ENCODE results near the gene WDR27.

WDR27 gene

DNA sequence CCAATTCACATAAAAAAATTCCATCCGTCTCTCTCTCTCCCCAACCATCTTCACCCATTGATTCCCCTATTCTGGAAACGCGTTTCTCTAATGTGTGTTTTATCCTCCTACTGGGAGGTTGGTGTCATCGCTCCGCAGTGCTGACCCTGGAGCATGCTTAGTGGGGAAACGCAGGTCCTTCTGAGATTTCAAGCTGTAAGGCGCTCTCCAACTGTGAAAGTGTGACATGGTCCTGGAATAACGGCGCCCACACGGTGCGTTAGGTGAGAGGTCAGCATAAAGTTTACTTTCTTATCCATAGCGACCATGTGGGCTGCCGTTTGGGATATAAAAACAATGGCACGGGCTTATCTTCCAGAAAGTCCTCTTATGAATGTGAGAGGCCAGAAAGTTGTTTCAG, 123.9 kb downstream of the WDR27 start:
- TF ChIP-seq, protein P1, sequence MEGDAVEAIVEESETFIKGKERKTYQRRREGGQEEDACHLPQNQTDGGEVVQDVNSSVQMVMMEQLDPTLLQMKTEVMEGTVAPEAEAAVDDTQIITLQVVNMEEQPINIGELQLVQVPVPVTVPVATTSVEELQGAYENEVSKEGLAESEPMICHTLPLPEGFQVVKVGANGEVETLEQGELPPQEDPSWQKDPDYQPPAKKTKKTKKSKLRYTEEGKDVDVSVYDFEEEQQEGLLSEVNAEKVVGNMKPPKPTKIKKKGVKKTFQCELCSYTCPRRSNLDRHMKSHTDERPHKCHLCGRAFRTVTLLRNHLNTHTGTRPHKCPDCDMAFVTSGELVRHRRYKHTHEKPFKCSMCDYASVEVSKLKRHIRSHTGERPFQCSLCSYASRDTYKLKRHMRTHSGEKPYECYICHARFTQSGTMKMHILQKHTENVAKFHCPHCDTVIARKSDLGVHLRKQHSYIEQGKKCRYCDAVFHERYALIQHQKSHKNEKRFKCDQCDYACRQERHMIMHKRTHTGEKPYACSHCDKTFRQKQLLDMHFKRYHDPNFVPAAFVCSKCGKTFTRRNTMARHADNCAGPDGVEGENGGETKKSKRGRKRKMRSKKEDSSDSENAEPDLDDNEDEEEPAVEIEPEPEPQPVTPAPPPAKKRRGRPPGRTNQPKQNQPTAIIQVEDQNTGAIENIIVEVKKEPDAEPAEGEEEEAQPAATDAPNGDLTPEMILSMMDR (IDR thresholded peaks at IDR 0.05; ENCODE audit: borderline replicate concordance, insufficient read depth, low read depth, low read length), result no peak
- H3K4me3 ChIP-seq (ENCODE audit: low read depth, low read length), result no peak overlapping the region

DNA sequence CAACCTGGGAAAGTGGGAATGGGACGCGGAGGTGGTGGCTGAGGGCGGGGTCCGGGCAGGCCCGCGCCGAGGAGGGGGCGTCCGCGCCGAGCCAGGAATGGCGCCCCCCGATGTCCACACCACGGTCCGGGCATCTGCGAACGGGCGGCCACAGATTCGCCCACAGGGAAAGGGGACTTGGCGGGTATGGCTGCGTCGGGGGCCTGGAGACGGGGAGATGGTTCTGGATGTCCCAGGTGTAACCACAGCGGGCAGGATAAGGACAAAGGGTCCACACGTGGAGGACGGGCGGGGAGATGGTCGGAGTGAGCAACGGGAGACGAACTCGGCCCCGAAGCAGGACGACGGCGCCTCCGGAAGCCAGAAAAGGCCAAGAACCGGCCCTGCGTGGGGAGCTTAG, 124.6 kb downstream of the WDR27 start:
- H3K4me3 ChIP-seq (ENCODE audit: low read depth, low read length), result no peak overlapping the region
- TF ChIP-seq, protein P1 (IDR thresholded peaks at IDR 0.05; ENCODE audit: borderline replicate concordance, insufficient read depth, low read depth, low read length), result no peak

DNA sequence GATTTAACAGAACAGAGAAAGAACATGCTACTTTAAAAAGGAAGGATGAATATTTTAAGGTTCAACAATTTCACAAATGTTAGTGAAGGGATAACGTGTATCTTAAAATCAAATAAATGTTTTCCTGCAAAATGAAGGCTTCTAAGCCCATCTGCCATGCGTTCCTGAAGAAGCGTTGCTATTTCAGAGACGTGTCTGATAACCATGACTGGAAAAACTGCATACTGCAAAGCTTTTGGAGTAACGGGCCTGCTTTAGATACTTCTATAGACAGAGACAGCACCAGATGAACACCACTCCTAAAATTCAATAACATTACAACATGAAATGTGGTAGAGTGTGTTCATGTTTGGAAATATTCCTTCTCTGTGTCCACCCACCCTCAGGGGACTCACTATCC, 126.0 kb downstream of the WDR27 start:
- H3K4me3 ChIP-seq (ENCODE audit: low read depth, low read length), result no peak overlapping the region
- TF ChIP-seq, protein P1 (IDR thresholded peaks at IDR 0.05; ENCODE audit: borderline replicate concordance, insufficient read depth, low read depth, low read length), result no peak

DNA sequence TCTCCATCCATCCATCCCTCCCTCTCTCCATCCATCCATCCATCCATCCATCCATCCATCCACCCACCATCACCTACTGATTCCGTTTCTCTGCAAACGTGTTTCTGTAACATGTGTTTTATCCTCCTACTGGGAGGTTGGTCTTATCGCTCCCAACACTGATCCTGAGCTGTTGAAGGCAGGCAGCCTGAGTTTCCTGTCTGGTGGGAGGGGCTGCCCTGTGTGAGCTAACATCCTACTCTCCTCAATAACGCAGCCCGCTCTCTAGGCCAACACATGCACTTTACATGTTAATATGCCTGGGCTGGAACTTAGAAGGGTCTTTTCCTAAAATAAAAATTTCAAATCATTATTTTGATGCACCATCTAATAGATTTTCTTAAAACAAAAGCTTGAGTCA, 126.5 kb downstream of the WDR27 start:
- TF ChIP-seq, protein P1 (IDR thresholded peaks at IDR 0.05; ENCODE audit: borderline replicate concordance, insufficient read depth, low read depth, low read length), result no peak

DNA sequence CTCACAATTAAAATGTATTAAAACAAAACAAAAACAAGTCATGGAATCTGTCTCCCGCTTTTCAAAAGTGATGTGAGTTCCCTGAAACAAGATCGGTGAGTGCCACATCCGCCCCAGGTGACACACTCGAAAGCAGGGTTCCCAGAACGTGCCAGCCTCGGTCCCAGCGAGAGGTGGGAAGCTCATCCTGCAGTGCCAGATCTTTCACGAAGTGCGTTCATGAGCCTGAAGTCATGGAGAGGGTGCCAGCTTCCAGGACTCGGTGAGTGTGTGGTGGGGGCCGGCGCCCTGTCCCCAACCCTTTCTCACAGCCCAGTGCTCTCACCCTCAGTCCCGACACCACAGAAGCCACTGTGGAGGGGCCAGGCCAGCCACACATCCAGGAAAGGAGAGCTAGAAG, 127.4 kb downstream of the WDR27 start:
- TF ChIP-seq, protein P1 (IDR thresholded peaks at IDR 0.05; ENCODE audit: borderline replicate concordance, insufficient read depth, low read depth, low read length), result no peak
- no peak overlapping the region for H3K4me3 ChIP-seq (ENCODE audit: low read depth, low read length)

More for the DNA sequence above, 126.5 kb downstream of the WDR27 start:
- H3K4me3 ChIP-seq (ENCODE audit: low read depth, low read length), result no peak overlapping the region

DNA sequence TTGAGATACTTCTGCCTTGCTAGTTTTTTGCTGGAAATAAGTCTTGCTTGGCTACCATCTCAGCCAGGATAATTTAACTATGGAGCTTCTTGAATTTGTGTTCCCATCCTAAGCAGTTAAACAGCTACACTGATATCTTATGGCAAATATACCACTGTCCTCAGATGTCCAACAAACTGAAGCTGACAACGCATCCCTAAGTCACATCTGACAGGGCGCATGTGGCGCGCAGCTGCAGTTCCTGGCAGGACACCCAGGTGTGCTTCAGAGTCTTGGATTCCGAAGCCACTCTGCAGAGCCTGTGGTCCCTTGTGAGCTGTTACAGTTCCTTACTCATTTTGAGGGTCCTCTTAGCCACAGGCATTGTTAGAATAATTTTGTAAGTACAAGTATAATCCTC, 127.9 kb downstream of the WDR27 start:
- H3K4me3 ChIP-seq (ENCODE audit: low read depth, low read length), result no peak overlapping the region
- TF ChIP-seq, protein P1 (IDR thresholded peaks at IDR 0.05; ENCODE audit: borderline replicate concordance, insufficient read depth, low read depth, low read length), result no peak

DNA sequence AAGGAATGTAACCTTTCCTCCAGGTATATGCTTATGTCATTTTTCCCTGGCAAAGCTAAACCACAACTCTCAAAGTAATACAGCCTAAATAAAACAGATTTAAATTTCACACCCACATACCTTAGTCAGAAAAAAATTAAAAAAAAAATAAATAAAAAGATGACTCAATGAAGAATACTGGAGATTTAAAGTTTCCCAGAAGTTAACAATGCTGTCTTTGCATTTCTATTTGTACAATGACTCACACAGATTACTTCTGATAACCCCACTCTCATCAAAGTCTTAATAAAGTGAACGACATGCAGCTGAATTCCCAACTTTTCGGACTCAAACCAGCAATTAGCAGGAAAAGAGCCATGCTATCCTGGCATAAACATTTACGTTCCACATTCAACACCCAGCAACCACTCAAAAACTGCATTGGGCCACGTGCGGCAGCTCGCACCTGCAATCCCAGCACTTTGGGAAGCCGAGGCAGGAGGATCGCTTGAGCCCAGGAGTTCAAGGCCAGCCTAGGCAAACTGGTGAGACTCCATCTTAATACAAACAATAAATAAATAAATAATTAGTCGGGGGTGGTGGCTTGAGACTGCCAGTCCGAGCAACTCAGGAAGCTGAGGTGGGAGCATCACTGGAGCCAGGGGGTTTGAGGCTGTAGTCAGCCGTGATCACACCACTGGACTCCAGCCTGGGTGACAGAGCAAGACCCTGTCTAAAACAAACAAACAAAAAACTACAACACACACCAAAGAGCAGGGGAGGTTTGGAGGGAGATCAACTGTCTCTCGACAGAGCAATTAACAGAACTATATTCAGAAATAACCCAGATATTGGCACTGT, 130.5 kb downstream of the WDR27 start:
- TF ChIP-seq, protein P1 (IDR thresholded peaks at IDR 0.05; ENCODE audit: borderline replicate concordance, insufficient read depth, low read depth, low read length), result no peak
- no peak overlapping the region for H3K4me3 ChIP-seq (ENCODE audit: low read depth, low read length)

Data from GM12875 (cell line).